Dendritic cell treated with granulocyte-macrophage colony-stimulating factor and Interleukin-4, amounts not matched to agents 40 ng/mL and 50 ng/mL, for 4 days (primary cell): ENCODE results near the gene CTTNBP2NL.
"Not testable (repeated sequence)": the region's sequence is repeated elsewhere in the genome, so short reads cannot be mapped to it uniquely, and the experiment has no call there.

Source experiments
- H3K27ac Mint-ChIP-seq: one replicate; pipeline ENCODE4 v1.8.0; 2022; ENCODE audit warnings: mild to moderate bottlenecking, mixed read lengths
- H3K27me3 Mint-ChIP-seq: one replicate; pipeline ENCODE4 v1.8.0; 2022; ENCODE audit warnings: mild to moderate bottlenecking, mixed read lengths
- H3K36me3 Mint-ChIP-seq: one replicate; pipeline ENCODE4 v1.8.0; 2022; ENCODE audit warnings: low read depth, mixed read lengths
- H3K4me1 Mint-ChIP-seq: one replicate; pipeline ENCODE4 v1.8.0; 2022; ENCODE audit warnings: low read depth, mixed read lengths
- H3K4me3 Mint-ChIP-seq: one replicate; pipeline ENCODE4 v1.8.0; 2022; ENCODE audit warnings: mild to moderate bottlenecking, moderate library complexity, mixed read lengths
- H3K9me3 Mint-ChIP-seq: one replicate; pipeline ENCODE4 v1.8.0; 2022; ENCODE audit warnings: mixed read lengths
- intact Hi-C: fragments of 100-400 bp; cut with micrococcal nuclease; formaldehyde crosslinking; loops from one replicate; pipeline ENCODE4 v1.15.0; 2022

The CTTNBP2NL gene

DNA sequence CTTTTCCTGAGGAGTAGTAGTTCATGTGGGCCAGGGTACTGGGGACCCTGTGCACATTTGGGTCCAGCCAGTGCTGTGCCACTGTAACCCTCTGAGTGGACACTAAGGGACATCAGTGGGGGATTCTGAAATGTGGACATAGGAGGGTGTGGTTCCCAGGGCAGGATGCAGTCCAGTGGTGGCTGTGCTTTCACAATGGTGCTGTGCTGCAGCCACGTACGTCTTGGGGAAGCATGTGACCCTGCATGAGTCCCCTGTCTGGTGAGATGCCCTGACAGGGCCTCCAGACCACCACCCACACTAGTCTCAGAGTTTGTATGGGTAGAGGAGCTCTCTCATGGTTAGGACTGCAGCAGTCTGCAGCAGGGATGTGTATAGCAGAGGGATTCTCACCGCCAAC lies 75.0 kb downstream of the CTTNBP2NL start:
- Mint-ChIP-seq H3K4me1 (peaks cover 55% of the 10 kb centered on the region), H3K9me3 (peaks cover under 1% of the 10 kb centered on the region), H3K4me3 (no peak overlapping the region), H3K36me3 (peaks cover 13% of the 10 kb centered on the region), H3K27me3 (peaks cover 3% of the 10 kb centered on the region), H3K27ac (no peak overlapping the region)
- intact Hi-C loops = no loop called here

DNA sequence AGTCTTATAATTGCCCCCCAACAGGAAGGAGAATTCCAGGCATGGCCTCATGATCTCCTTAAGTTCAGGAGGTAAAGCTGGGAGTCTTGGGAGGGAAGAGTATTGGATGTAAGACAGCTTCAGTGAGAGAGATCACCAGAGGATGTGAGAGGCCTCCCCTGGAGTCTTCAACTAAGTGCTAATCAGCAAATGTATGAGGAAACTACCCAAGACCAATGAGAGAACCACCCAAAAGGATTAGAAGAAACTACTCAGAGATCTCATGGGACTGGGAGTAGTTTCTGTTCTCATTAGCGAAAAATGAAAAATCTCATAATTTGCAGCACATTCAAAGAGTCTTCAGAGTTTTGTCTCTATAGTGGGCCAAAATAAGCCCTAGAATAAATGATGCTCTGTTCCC lies 76.1 kb downstream of the CTTNBP2NL start:
- Mint-ChIP-seq H3K9me3 (peaks cover 12% of the 10 kb centered on the region), H3K27ac (peak overlapping the region; percentile 61), H3K36me3 (peaks cover 23% of the 10 kb centered on the region), H3K27me3 (peaks cover 6% of the 10 kb centered on the region), H3K4me3 (no peak overlapping the region), H3K4me1 (peaks cover 46% of the 10 kb centered on the region)
- intact Hi-C loops = no loop called here

DNA sequence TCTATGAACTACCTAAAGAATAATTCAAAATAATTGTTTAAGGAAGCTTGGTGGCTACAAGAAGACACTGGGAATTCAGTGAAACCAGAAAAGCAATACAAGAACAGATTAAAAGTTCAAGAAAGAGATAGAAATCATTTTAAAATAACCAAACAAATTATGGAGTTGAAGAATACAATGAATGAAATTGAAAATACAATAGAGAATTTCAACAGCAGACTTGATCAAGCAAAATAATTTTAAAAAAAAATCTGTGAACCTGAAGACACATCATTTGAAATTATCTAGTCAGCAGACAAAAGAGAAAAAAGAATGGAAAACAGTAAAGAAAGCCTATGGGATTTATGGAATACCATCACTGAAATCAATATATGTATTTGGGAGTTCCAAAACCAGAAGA lies 81.5 kb downstream of the CTTNBP2NL start:
- intact Hi-C loops = no loop called here

DNA sequence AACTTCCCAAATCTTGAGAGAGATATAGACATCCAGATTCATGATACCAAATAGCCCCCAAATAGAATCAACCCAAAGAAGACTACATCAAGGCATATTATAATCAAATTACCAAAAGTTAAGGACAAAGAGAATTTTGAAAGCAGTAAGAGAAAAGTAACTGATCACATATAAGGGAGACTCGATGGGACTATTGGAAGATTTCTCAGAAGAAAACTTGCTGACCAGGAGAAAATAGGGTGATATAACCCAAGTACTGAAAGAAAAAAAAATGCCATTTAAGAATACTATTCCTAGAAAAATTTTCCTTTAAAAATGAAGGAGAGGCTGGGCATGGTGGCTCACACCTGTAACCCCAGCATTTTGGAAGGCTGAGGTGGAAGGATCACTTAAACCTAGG lies 82.3 kb downstream of the CTTNBP2NL start:
- intact Hi-C loops = no loop called here
- Mint-ChIP-seq H3K4me1 (no peaks in the 10 kb centered on the region), H3K27ac (no peak overlapping the region), H3K27me3 (peaks cover 8% of the 10 kb centered on the region), H3K4me3 (no peak overlapping the region), H3K9me3 (peaks cover 27% of the 10 kb centered on the region), H3K36me3 (peaks cover 20% of the 10 kb centered on the region)

More for the DNA sequence above, 81.5 kb downstream of the CTTNBP2NL start:
- H3K27ac Mint-ChIP-seq = no peak overlapping the region
- peaks cover 11% of the 10 kb centered on the region for H3K27me3 Mint-ChIP-seq
- H3K4me3 Mint-ChIP-seq = no peak overlapping the region
- peaks cover 27% of the 10 kb centered on the region for H3K9me3 Mint-ChIP-seq
- peaks cover 20% of the 10 kb centered on the region for H3K36me3 Mint-ChIP-seq
- H3K4me1 Mint-ChIP-seq = peaks cover 4% of the 10 kb centered on the region

DNA sequence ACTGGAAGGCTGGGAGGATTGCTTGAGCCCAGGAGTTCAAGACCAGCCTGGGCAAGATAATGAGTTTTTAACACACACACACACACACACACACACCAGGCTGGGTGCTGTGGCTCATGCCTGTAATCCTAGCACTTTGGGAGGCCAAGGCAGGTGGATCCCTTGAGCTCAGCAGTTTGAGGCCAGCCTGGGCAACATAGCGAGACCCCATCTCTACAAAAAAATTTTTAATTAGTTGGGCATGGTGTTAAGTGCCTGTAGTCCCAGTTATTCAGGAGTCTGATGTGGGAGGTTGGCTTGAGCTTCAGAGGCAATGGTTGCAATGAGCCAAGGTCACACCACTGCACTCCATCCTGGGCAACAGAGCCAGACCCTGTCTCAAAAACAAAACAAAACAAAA lies 90.0 kb downstream of the CTTNBP2NL start:
- H3K27me3 Mint-ChIP-seq, H3K27ac Mint-ChIP-seq, H3K36me3 Mint-ChIP-seq, intact Hi-C loops, H3K9me3 Mint-ChIP-seq, H3K4me1 Mint-ChIP-seq, H3K4me3 Mint-ChIP-seq: not testable (repeated sequence)

DNA sequence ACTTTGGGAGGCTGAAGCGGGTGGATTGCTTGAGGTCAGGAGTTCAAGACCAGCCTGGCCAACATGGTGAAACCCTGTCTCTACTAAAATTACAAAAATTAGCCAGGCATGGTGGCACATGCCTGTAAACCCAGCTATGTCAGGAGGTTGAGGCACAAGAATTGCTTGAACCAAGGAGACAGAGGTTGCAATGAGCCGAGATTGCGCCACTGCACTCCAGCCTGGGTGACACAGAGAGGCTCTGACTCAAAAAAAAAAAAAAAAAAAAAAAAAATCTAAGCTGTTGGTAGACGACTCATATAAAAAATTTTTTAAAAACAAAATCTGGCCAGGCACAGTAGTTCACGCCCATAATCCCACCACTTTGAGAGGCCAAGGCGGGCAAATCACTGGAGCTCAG lies 91.7 kb downstream of the CTTNBP2NL start:
- H3K27ac Mint-ChIP-seq, H3K27me3 Mint-ChIP-seq: not testable (repeated sequence)

DNA sequence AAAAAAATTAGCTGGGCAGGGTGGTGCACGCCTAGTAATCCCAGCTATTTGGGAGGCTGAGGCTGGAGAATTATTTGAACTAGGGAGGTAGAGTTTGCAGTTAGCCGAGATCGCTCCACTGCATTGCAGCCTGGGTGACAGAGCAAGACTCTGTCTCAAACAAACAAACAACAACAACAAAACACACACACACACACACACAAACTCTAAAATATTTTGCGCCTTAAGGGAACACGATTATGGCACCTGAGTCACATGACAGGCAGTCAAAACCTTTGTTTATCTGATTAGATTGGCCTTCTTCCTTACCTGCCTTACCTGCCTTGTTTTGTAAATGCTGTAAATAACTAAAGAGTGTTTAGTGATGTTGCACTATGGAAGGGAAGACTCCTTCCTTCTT lies 92.1 kb downstream of the CTTNBP2NL start:
- Mint-ChIP-seq H3K4me1 (peaks cover 5% of the 10 kb centered on the region), H3K4me3 (no peak overlapping the region), H3K36me3 (peaks cover 12% of the 10 kb centered on the region), H3K27me3 (peaks cover 4% of the 10 kb centered on the region), H3K9me3 (no peaks in the 10 kb centered on the region), H3K27ac (no peak overlapping the region)
- intact Hi-C loops = no loop called here

More for the DNA sequence above, 91.7 kb downstream of the CTTNBP2NL start:
- H3K9me3 Mint-ChIP-seq, H3K4me1 Mint-ChIP-seq, intact Hi-C loops, H3K4me3 Mint-ChIP-seq: not testable (repeated sequence)
- peaks cover 12% of the 10 kb centered on the region for H3K36me3 Mint-ChIP-seq

DNA sequence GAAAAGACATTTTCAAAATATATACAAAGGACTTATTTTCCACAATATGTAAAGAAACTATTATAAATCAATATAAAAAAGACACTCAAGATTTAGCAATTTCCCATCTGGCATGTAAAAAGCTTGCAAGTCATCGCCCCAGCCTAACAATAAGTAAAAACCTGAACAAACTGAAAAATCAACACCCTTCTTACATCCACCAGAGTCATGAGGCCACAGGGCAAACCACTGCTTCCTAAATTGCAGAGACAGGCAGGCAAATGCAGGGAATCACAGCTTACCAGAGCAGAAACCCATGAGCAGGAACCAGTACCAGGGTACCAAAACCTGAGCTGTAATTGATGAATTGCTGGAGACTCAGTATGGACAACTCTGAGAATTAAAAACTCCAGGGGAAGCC lies 96.1 kb downstream of the CTTNBP2NL start:
- intact Hi-C loops = no loop called here
- H3K4me1 Mint-ChIP-seq = no peaks in the 10 kb centered on the region
- H3K4me3 Mint-ChIP-seq = no peak overlapping the region
- peaks cover 12% of the 10 kb centered on the region for H3K36me3 Mint-ChIP-seq
- no peak overlapping the region for H3K27ac Mint-ChIP-seq
- no peaks in the 10 kb centered on the region for H3K9me3 Mint-ChIP-seq
- peaks cover 13% of the 10 kb centered on the region for H3K27me3 Mint-ChIP-seq

DNA sequence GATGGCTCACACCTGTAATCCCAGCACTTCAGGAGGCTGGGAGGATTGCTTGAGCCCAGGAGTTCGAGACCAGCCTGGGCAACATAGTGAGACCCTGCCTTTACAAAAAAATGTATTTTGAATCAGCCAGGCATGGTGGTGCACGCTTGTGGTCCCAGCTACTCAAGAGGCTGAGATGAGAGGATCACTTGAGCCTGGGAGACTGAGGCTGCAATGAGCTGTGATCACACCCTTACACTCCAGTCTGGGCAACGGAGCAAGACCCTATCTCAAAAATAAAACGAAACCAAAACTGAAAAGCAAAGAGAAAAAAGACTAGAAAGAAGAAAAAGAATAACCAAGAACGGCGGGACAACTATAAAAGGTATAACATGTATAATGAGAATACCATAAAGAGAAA lies 97.3 kb downstream of the CTTNBP2NL start:
- no peak overlapping the region for H3K4me3 Mint-ChIP-seq
- intact Hi-C loops = no loop called here
- H3K27ac Mint-ChIP-seq = no peak overlapping the region
- H3K9me3 Mint-ChIP-seq = no peaks in the 10 kb centered on the region
- no peaks in the 10 kb centered on the region for H3K4me1 Mint-ChIP-seq
- peaks cover 12% of the 10 kb centered on the region for H3K36me3 Mint-ChIP-seq
- peaks cover 17% of the 10 kb centered on the region for H3K27me3 Mint-ChIP-seq

DNA sequence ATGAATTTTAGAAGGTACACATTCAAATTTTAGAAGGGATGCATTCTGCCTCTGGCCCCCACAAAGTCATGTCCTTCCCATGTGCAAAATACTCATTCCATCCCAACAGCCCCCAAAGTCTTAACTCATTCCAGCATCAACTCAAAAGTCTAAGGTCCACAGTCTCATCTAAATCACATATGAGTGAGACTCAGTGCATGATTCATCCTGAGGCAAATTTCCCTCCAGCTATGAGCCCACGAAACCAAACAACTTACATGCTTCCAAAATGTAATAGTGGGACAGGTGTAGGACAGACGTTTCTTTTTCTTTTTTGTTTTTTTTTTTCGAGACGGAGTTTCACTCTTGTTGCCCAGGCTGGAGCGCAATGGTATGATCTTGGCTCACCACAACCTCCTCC lies 100.3 kb downstream of the CTTNBP2NL start:
- Mint-ChIP-seq H3K27me3 (peaks cover 34% of the 10 kb centered on the region), H3K36me3 (peaks cover 3% of the 10 kb centered on the region), H3K27ac (no peak overlapping the region), H3K9me3 (no peaks in the 10 kb centered on the region), H3K4me1 (no peaks in the 10 kb centered on the region), H3K4me3 (no peak overlapping the region)
- intact Hi-C loops = no loop called here

DNA sequence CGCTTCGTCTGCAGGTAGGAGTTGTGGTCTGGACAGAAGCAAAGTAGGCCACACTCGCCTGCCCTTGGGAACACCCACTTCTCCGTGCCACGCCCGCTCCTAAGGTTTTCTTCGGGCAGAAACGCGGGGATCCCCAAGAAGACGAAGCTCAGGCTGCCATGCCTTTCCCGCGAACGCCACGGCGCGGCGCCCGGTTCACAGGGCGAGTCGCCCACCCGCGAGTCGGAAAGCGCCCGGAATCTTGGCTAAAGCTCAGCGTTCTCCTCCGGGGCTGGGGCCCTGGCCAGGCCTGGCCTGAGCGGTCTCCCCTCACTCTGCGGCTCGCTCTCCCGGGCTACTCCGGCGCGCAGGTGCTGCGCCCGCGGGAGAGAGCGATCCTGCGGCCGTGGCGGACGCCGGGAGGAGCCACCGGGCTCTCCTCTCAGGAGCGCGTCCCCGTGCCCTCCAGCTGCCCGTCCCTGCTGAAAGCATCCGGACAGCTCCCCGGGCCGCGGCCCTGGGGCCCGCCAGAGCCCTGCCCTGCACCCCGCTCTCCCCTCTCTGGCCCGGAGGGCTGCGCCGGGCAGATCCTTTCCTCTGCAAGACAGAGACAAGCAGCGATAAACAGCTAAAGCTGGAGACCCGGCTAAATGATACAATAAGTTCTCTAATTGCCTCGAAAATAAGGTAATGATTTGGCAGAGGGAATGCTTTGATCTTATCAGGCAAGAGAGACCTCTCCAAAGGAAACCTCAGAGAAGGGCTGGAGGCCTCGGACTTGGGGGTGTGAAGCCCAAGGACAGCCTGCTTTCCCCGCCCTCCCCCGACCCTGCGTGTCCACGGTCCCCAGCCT lies 106.0 kb downstream of the CTTNBP2NL start:
- intact Hi-C loops = loop anchor here (5.0 to 10.0 kb wide), 2 partner anchors 113 to 205 kb away; partner anchors contain the start of genes CAPZA1, RHOC and ST7L
- Mint-ChIP-seq H3K4me3 (peak overlapping the region; percentile 58), H3K36me3 (no peaks in the 10 kb centered on the region), H3K4me1 (peaks cover 5% of the 10 kb centered on the region), H3K27me3 (peaks cover 75% of the 10 kb centered on the region), H3K27ac (no peak overlapping the region), H3K9me3 (no peaks in the 10 kb centered on the region)

DNA sequence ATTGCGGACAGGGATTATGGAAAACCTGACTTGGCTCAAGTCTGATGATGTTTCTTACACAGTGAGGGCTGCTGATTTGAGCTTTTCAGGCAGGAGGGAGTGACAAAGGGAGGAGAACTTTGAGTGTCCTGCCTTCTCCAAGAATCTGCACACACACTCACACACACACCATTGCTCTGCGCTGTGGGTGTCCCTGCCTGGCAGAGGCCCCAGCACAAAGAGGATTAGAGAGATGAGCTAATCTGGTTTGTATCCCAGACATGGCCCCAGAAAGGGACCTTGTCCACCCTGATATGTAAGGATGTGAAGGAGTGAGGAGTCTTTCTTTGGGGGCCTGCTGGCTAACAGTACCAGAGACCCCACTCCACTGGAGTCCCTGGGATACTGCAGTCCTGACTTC lies 106.8 kb downstream of the CTTNBP2NL start:
- Mint-ChIP-seq H3K4me1 (peaks cover 6% of the 10 kb centered on the region), H3K9me3 (no peaks in the 10 kb centered on the region), H3K27ac (no peak overlapping the region), H3K4me3 (no peak overlapping the region), H3K27me3 (peaks cover 83% of the 10 kb centered on the region), H3K36me3 (no peaks in the 10 kb centered on the region)
- intact Hi-C loops = loop anchor here (5.0 to 10.0 kb wide), 2 partner anchors 112 to 204 kb away; partner anchors contain the start of genes CAPZA1, RHOC and ST7L

DNA sequence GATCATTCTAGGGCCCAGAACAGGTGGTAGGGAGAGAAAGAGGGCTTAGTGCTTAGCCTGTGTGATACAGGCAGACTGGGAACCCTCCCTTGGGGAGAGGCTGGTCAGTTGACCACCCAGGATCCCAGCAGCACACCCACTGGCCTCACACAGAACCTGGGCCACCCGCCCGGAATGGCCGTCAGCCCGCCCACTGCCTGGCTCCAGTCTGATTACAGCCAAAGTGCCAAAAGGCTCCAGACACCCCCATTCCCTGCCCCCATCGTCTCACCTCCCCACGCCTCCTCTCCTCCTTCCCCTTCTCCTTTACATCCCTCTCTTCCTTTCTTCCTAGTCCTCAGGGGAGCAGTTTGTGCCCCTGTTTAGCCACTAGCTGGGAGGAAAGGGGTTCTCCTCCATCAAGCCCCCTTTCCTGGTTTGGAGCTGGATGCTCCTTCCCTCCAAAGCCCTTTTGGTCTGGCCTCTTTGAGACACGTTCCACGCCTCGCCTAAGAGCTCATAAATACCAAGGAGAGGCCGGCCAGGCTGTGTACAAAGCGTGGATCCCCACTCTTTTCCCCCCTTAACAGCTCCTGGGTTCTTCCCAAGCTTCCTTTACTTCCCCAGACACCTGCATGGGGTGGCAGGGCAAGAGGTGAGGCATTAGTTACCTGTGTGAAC lies 108.1 kb downstream of the CTTNBP2NL start:
- peaks cover 83% of the 10 kb centered on the region for H3K27me3 Mint-ChIP-seq
- H3K36me3 Mint-ChIP-seq = no peaks in the 10 kb centered on the region
- H3K9me3 Mint-ChIP-seq = no peaks in the 10 kb centered on the region
- H3K4me1 Mint-ChIP-seq = peaks cover 12% of the 10 kb centered on the region
- intact Hi-C loops = loop anchor here (5.0 to 10.0 kb wide), 2 partner anchors 111 to 203 kb away; partner anchors contain the start of genes CAPZA1, RHOC and ST7L
- H3K4me3 Mint-ChIP-seq = no peak overlapping the region
- no peak overlapping the region for H3K27ac Mint-ChIP-seq

DNA sequence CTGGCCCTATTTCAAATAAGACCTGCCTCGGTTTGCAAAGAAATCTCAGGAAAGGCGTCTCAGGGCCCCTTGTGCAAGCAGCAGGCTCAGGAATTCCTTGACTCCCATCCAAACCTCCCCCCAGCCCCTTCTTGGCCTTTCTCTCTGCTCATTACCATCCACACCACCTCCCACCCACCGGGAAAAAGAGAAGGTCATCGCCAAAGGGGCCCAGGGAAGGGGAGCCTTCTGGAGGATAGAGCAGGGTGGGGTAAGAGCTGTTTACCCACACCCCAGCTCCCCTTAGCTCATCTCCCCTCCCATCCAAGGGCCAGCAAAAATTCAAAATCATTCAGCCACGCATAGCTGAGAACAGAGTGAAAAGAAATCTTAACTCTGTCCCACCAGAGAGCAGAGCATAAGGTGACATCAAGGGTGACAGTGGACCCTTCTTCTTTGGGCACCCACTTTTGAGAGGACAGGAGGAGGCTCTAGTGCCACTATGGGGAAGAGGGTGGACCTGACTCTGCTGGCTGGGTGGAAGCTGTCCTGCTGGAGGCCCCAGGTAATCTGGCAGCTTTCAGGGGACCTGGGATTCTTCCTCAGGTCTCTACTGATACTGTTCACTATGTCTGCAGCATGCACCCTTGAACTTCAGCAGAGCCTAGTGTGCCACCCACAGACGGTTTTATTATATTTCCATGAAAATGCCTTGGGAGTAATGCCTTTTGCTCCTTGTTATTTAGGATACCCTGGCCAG lies 108.8 kb downstream of the CTTNBP2NL start:
- Mint-ChIP-seq H3K9me3 (no peaks in the 10 kb centered on the region), H3K4me1 (peaks cover 12% of the 10 kb centered on the region), H3K27me3 (peaks cover 85% of the 10 kb centered on the region), H3K4me3 (no peak overlapping the region), H3K27ac (no peak overlapping the region), H3K36me3 (no peaks in the 10 kb centered on the region)
- intact Hi-C loops = loop anchor here (5.0 to 10.0 kb wide), 2 partner anchors 110 to 202 kb away; partner anchors contain the start of genes CAPZA1, RHOC and ST7L
